ENCODE data around the gene DROSHA.

Gene DROSHA

GRCh38 chr5:31531543-31531887, 378 bp downstream of the DROSHA start:
- H3K4me1 ChIP-seq (ENCODE audit: control insufficient read depth in 5 of 5, insufficient read depth in 5 of 5, low read length in 5 of 5): peaks cover 4 to 32% (median 28%) of the 10 kb centered on the region in 5 donors
- H3K9me3 ChIP-seq (ENCODE audit: control insufficient read depth in 5 of 5, low read length in 5 of 5): no peaks in the 10 kb centered on the region
- peaks cover 16 to 40% (median 34%) of the 10 kb centered on the region in 5 donors for H3K36me3 ChIP-seq (ENCODE audit: control insufficient read depth in 5 of 5, insufficient read depth in 5 of 5, low read length in 5 of 5)
- peak overlapping the region; percentile 63 to 99 (median 84) for H3K9ac ChIP-seq (ENCODE audit: low read length in 5 of 5)
- H3K27ac ChIP-seq (ENCODE audit: low read depth, low read length): peak overlapping the region; percentile 89
- no peaks in the 10 kb centered on the region for H3K27me3 ChIP-seq (ENCODE audit: control insufficient read depth in 5 of 5, insufficient read depth in 4 of 5, low read length in 5 of 5)
- H3K4me3 ChIP-seq (ENCODE audit: low read depth in 1 of 5, low read length in 5 of 5): peak overlapping the region; percentile 91 to 99 (median 98)

- H3K4me3 ChIP-seq (ENCODE audit: low read depth in 1 of 5, low read length in 5 of 5): peak overlapping the region; percentile 91 to 99 (median 98)
- H3K4me1 ChIP-seq (ENCODE audit: control insufficient read depth in 5 of 5, insufficient read depth in 5 of 5, low read length in 5 of 5): peaks cover 4 to 32% (median 28%) of the 10 kb centered on the region in 5 donors
- no peak overlapping the region for H3K27ac ChIP-seq (ENCODE audit: low read depth, low read length)
- H3K27me3 ChIP-seq (ENCODE audit: control insufficient read depth in 5 of 5, insufficient read depth in 4 of 5, low read length in 5 of 5): no peaks in the 10 kb centered on the region
- H3K9ac ChIP-seq (ENCODE audit: low read length in 5 of 5): peak overlapping the region in 4 of 5 donors; percentile 76 to 99 (median 90)
- H3K9me3 ChIP-seq (ENCODE audit: control insufficient read depth in 5 of 5, low read length in 5 of 5): no peaks in the 10 kb centered on the region
- H3K36me3 ChIP-seq (ENCODE audit: control insufficient read depth in 5 of 5, insufficient read depth in 5 of 5, low read length in 5 of 5): peaks cover 15 to 44% (median 37%) of the 10 kb centered on the region in 5 donors
Measured at GRCh38 chr5:31530541-31531265, 1.2 kb downstream of the DROSHA start.

- peaks cover 42 to 69% (median 53%) of the 10 kb centered on the region in 5 donors for H3K36me3 ChIP-seq (ENCODE audit: control insufficient read depth in 5 of 5, insufficient read depth in 5 of 5, low read length in 5 of 5)
- H3K9ac ChIP-seq (ENCODE audit: low read length in 5 of 5): no peak overlapping the region
- H3K9me3 ChIP-seq (ENCODE audit: control insufficient read depth in 5 of 5, low read length in 5 of 5): peaks cover 0 to 2% (median 0%) of the 10 kb centered on the region in 5 donors
- no peaks in the 10 kb centered on the region for H3K4me1 ChIP-seq (ENCODE audit: control insufficient read depth in 5 of 5, insufficient read depth in 5 of 5, low read length in 5 of 5)
- no peak overlapping the region for H3K27ac ChIP-seq (ENCODE audit: low read depth, low read length)
- no peaks in the 10 kb centered on the region for H3K27me3 ChIP-seq (ENCODE audit: control insufficient read depth in 5 of 5, insufficient read depth in 4 of 5, low read length in 5 of 5)
- H3K4me3 ChIP-seq (ENCODE audit: low read depth in 1 of 5, low read length in 5 of 5): no peak overlapping the region
Measured at GRCh38 chr5:31523041-31523440, 8.9 kb downstream of the DROSHA start.

GRCh38 chr5:31516802-31517201, 15.1 kb downstream of the DROSHA start:
- no peak overlapping the region for H3K4me3 ChIP-seq (ENCODE audit: low read depth in 1 of 5, low read length in 5 of 5)
- no peaks in the 10 kb centered on the region for H3K27me3 ChIP-seq (ENCODE audit: control insufficient read depth in 5 of 5, insufficient read depth in 4 of 5, low read length in 5 of 5)
- H3K9ac ChIP-seq (ENCODE audit: low read length in 5 of 5): no peak overlapping the region
- no peaks in the 10 kb centered on the region for H3K4me1 ChIP-seq (ENCODE audit: control insufficient read depth in 5 of 5, insufficient read depth in 5 of 5, low read length in 5 of 5)
- peaks cover 38 to 65% (median 54%) of the 10 kb centered on the region in 5 donors for H3K36me3 ChIP-seq (ENCODE audit: control insufficient read depth in 5 of 5, insufficient read depth in 5 of 5, low read length in 5 of 5)
- H3K27ac ChIP-seq (ENCODE audit: low read depth, low read length): no peak overlapping the region
- no peaks in the 10 kb centered on the region for H3K9me3 ChIP-seq (ENCODE audit: control insufficient read depth in 5 of 5, low read length in 5 of 5)

GRCh38 chr5:31511305-31511704, 20.6 kb downstream of the DROSHA start:
- Histone ChIP-seq H3K4me3 (ENCODE audit: low read depth in 1 of 5, low read length in 5 of 5) (no peak overlapping the region), H3K36me3 (ENCODE audit: control insufficient read depth in 5 of 5, insufficient read depth in 5 of 5, low read length in 5 of 5) (peaks cover 39 to 90% (median 72%) of the 10 kb centered on the region in 5 donors), H3K4me1 (ENCODE audit: control insufficient read depth in 5 of 5, insufficient read depth in 5 of 5, low read length in 5 of 5) (no peaks in the 10 kb centered on the region), H3K9ac (ENCODE audit: low read length in 5 of 5) (no peak overlapping the region), H3K9me3 (ENCODE audit: control insufficient read depth in 5 of 5, low read length in 5 of 5) (no peaks in the 10 kb centered on the region), H3K27ac (ENCODE audit: low read depth, low read length) (no peak overlapping the region), H3K27me3 (ENCODE audit: control insufficient read depth in 5 of 5, insufficient read depth in 4 of 5, low read length in 5 of 5) (no peaks in the 10 kb centered on the region)

GRCh38 chr5:31504529-31504928, 27.4 kb downstream of the DROSHA start:
- H3K27me3 ChIP-seq (ENCODE audit: control insufficient read depth in 5 of 5, insufficient read depth in 4 of 5, low read length in 5 of 5): no peaks in the 10 kb centered on the region
- no peak overlapping the region for H3K9ac ChIP-seq (ENCODE audit: low read length in 5 of 5)
- H3K4me1 ChIP-seq (ENCODE audit: control insufficient read depth in 5 of 5, insufficient read depth in 5 of 5, low read length in 5 of 5): no peaks in the 10 kb centered on the region
- no peak overlapping the region for H3K4me3 ChIP-seq (ENCODE audit: low read depth in 1 of 5, low read length in 5 of 5)
- H3K27ac ChIP-seq (ENCODE audit: low read depth, low read length): no peak overlapping the region
- no peaks in the 10 kb centered on the region for H3K9me3 ChIP-seq (ENCODE audit: control insufficient read depth in 5 of 5, low read length in 5 of 5)
- peaks cover 31 to 91% (median 79%) of the 10 kb centered on the region in 5 donors for H3K36me3 ChIP-seq (ENCODE audit: control insufficient read depth in 5 of 5, insufficient read depth in 5 of 5, low read length in 5 of 5)

- H3K9ac ChIP-seq (ENCODE audit: low read length in 5 of 5): no peak overlapping the region
- H3K36me3 ChIP-seq (ENCODE audit: control insufficient read depth in 5 of 5, insufficient read depth in 5 of 5, low read length in 5 of 5): peaks cover 20 to 93% (median 81%) of the 10 kb centered on the region in 5 donors
- H3K27ac ChIP-seq (ENCODE audit: low read depth, low read length): no peak overlapping the region
- H3K4me3 ChIP-seq (ENCODE audit: low read depth in 1 of 5, low read length in 5 of 5): no peak overlapping the region
- no peaks in the 10 kb centered on the region for H3K4me1 ChIP-seq (ENCODE audit: control insufficient read depth in 5 of 5, insufficient read depth in 5 of 5, low read length in 5 of 5)
- no peaks in the 10 kb centered on the region for H3K9me3 ChIP-seq (ENCODE audit: control insufficient read depth in 5 of 5, low read length in 5 of 5)
- no peaks in the 10 kb centered on the region for H3K27me3 ChIP-seq (ENCODE audit: control insufficient read depth in 5 of 5, insufficient read depth in 4 of 5, low read length in 5 of 5)
Measured at GRCh38 chr5:31502506-31502905, 29.4 kb downstream of the DROSHA start.

GRCh38 chr5:31500256-31500655, 31.6 kb downstream of the DROSHA start:
- Histone ChIP-seq H3K27ac (ENCODE audit: low read depth, low read length) (no peak overlapping the region), H3K36me3 (ENCODE audit: control insufficient read depth in 5 of 5, insufficient read depth in 5 of 5, low read length in 5 of 5) (peaks cover 17 to 100% (median 92%) of the 10 kb centered on the region in 5 donors), H3K27me3 (ENCODE audit: control insufficient read depth in 5 of 5, insufficient read depth in 4 of 5, low read length in 5 of 5) (no peaks in the 10 kb centered on the region), H3K9ac (ENCODE audit: low read length in 5 of 5) (no peak overlapping the region), H3K4me3 (ENCODE audit: low read depth in 1 of 5, low read length in 5 of 5) (no peak overlapping the region), H3K9me3 (ENCODE audit: control insufficient read depth in 5 of 5, low read length in 5 of 5) (no peaks in the 10 kb centered on the region), H3K4me1 (ENCODE audit: control insufficient read depth in 5 of 5, insufficient read depth in 5 of 5, low read length in 5 of 5) (no peaks in the 10 kb centered on the region)

- no peak overlapping the region for H3K9ac ChIP-seq (ENCODE audit: low read length in 5 of 5)
- H3K9me3 ChIP-seq (ENCODE audit: control insufficient read depth in 5 of 5, low read length in 5 of 5): no peaks in the 10 kb centered on the region
- peaks cover 25 to 94% (median 84%) of the 10 kb centered on the region in 5 donors for H3K36me3 ChIP-seq (ENCODE audit: control insufficient read depth in 5 of 5, insufficient read depth in 5 of 5, low read length in 5 of 5)
- no peaks in the 10 kb centered on the region for H3K4me1 ChIP-seq (ENCODE audit: control insufficient read depth in 5 of 5, insufficient read depth in 5 of 5, low read length in 5 of 5)
- no peak overlapping the region for H3K27ac ChIP-seq (ENCODE audit: low read depth, low read length)
- no peak overlapping the region for H3K4me3 ChIP-seq (ENCODE audit: low read depth in 1 of 5, low read length in 5 of 5)
- H3K27me3 ChIP-seq (ENCODE audit: control insufficient read depth in 5 of 5, insufficient read depth in 4 of 5, low read length in 5 of 5): no peaks in the 10 kb centered on the region
Measured at GRCh38 chr5:31496891-31497290, 35.0 kb downstream of the DROSHA start.

GRCh38 chr5:31496301-31496700, 35.6 kb downstream of the DROSHA start:
- no peak overlapping the region for H3K27ac ChIP-seq (ENCODE audit: low read depth, low read length)
- H3K27me3 ChIP-seq (ENCODE audit: control insufficient read depth in 5 of 5, insufficient read depth in 4 of 5, low read length in 5 of 5): no peaks in the 10 kb centered on the region
- H3K36me3 ChIP-seq (ENCODE audit: control insufficient read depth in 5 of 5, insufficient read depth in 5 of 5, low read length in 5 of 5): peaks cover 26 to 93% (median 79%) of the 10 kb centered on the region in 5 donors
- no peak overlapping the region for H3K9ac ChIP-seq (ENCODE audit: low read length in 5 of 5)
- H3K4me3 ChIP-seq (ENCODE audit: low read depth in 1 of 5, low read length in 5 of 5): no peak overlapping the region
- no peaks in the 10 kb centered on the region for H3K4me1 ChIP-seq (ENCODE audit: control insufficient read depth in 5 of 5, insufficient read depth in 5 of 5, low read length in 5 of 5)
- no peaks in the 10 kb centered on the region for H3K9me3 ChIP-seq (ENCODE audit: control insufficient read depth in 5 of 5, low read length in 5 of 5)

Data from subcutaneous abdominal adipose tissue (tissue), 5 donors.